Activated CD8-positive, alpha-beta T cell treated with anti-CD3 and anti-CD28 coated beads for 36 hours (primary cell): ENCODE results near the gene TCN2. TPM values are rescaled to one million over a fixed set of nuclear protein-coding genes. Genes with fewer than 3 reads are reported as not detected.

ENCODE experiments used
- ATAC-seq: fragments of 200-7000 bp; cut with Tn5 transposase; one replicate; pipeline ENCODE4 v1.10.0; 2021; ENCODE audit warnings: mild to moderate bottlenecking, moderate library complexity
- CTCF ChIA-PET: fragments of 350-600 bp; sonication (Branson Sonifier 250); formaldehyde crosslinking; loops from one replicate; lab custom pipeline; 2021; ENCODE audit warnings: antibody characterized with exemption; lab: Charles Lee
- POLR2A ChIA-PET: fragments of 350-600 bp; sonication (Branson Sonifier 250); formaldehyde crosslinking; loops from one replicate; lab custom pipeline; 2021; ENCODE audit warnings: antibody characterized with exemption; lab: Charles Lee
- DNase-seq: peaks from one replicate; pipeline ENCODE4 v3.0.0-alpha.2; 2020
- H3K27ac Mint-ChIP-seq: one replicate; pipeline ENCODE4 v1.8.0; 2021; ENCODE audit warnings: mild to moderate bottlenecking, mixed read lengths
- H3K27me3 Mint-ChIP-seq: one replicate; pipeline ENCODE4 v1.8.0; 2021; ENCODE audit warnings: mixed read lengths
- H3K36me3 Mint-ChIP-seq: one replicate; pipeline ENCODE4 v1.8.0; 2021; ENCODE audit warnings: low read depth, mixed read lengths
- H3K4me1 Mint-ChIP-seq: one replicate; pipeline ENCODE4 v1.8.0; 2021; ENCODE audit warnings: low read depth, mixed read lengths
- H3K4me3 Mint-ChIP-seq: one replicate; pipeline ENCODE4 v1.8.0; 2021; ENCODE audit warnings: mild to moderate bottlenecking, moderate library complexity, mixed read lengths
- H3K9me3 Mint-ChIP-seq: one replicate; pipeline ENCODE4 v1.8.0; 2021; ENCODE audit warnings: mixed read lengths
- intact Hi-C: fragments of 100-400 bp; cut with micrococcal nuclease; formaldehyde crosslinking; loops from one replicate; pipeline ENCODE4 v1.10.0; 2022
- total RNA-seq, 2 experiments: library from RNA; stranded (reverse); gene quantifications; one replicate each; pipeline ENCODE4 v1.2.3, GENCODE V29; 2021
- TF ChIP-seq, protein P1 (sequence below): fragments of 200-600 bp; IDR thresholded peaks from one replicate; pipeline ENCODE4 v1.8.0; 2022; ENCODE audit warnings: antibody characterized with exemption, mild to moderate bottlenecking

Gene TCN2
- total RNA-seq, 2 experiments from 2014 or later = 0.16 TPM; not detected in 1

DNA sequence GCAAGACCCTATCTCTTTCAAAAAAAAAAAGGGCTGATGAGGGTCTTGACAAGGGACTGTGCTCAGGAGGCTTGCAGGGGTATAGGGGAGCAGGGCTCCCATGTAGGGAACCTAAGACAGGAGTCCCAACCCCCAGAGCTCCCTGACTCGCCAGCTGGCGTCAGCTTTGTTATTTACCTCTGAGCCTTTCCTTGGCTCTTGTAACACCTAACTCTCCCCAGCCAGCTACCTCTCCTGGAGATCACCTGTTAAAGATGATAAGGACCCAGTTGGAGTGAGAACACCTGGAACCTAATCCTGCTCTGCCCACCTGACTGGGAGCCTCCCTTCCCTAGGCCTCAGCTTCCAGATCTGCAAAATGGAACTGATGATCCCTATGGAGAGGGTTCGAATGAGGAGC, 41.9 kb downstream of the TCN2 start:
- TF ChIP-seq, protein P1, sequence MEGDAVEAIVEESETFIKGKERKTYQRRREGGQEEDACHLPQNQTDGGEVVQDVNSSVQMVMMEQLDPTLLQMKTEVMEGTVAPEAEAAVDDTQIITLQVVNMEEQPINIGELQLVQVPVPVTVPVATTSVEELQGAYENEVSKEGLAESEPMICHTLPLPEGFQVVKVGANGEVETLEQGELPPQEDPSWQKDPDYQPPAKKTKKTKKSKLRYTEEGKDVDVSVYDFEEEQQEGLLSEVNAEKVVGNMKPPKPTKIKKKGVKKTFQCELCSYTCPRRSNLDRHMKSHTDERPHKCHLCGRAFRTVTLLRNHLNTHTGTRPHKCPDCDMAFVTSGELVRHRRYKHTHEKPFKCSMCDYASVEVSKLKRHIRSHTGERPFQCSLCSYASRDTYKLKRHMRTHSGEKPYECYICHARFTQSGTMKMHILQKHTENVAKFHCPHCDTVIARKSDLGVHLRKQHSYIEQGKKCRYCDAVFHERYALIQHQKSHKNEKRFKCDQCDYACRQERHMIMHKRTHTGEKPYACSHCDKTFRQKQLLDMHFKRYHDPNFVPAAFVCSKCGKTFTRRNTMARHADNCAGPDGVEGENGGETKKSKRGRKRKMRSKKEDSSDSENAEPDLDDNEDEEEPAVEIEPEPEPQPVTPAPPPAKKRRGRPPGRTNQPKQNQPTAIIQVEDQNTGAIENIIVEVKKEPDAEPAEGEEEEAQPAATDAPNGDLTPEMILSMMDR = no peak
- ATAC-seq = no peak
- Mint-ChIP-seq H3K36me3 (no peaks in the 10 kb centered on the region), H3K4me1 (peaks cover 35% of the 10 kb centered on the region), H3K27ac (peak overlapping the region; percentile 85), H3K27me3 (no peaks in the 10 kb centered on the region), H3K4me3 (no peak overlapping the region), H3K9me3 (no peaks in the 10 kb centered on the region)
- CTCF ChIA-PET = interaction anchor here (0.6 to 4.0 kb wide), 8 partner anchors 13 to 320 kb away, joined by 3 to 36 read pairs (median 5); partner anchors contain the start of genes DUSP18, MORC2 and SLC35E4
- intact Hi-C loops = no loop called here
- DNase-seq = no peak
- POLR2A ChIA-PET = interaction anchor here (0.5 to 3.3 kb wide), 2 partner anchors 14 to 549 kb away, joined by 3 to 19 read pairs; partner anchors contain the start of gene SLC35E4

DNA sequence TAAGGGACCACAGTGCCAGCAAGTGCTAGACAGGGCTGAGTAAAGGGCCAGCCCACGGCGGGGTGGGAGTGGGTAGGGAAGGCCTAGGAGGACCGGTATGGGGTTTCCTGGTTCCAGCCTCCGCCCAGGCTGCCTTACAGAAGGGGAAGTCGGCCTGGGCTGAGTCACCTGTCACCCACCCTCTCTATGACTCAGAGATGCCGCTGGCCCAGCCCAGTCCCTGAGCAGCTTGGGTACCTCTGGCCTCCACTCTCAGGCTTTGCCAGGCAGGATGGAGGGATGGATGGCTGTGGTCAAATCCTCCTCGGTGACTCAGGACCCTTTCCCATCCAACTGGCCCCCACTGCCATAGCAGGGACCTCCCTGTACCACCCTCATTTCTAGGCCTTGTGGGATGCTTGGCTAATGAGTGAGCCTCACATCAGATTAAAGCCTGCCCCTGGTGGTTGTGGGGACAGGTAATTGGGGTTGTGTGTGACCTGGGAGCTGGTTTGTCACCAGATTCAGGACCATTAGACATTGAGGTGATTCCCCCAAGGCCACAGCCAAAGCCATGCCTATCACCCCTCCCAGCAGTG, 42.5 kb downstream of the TCN2 start:
- H3K36me3 Mint-ChIP-seq = no peaks in the 10 kb centered on the region
- no peaks in the 10 kb centered on the region for H3K9me3 Mint-ChIP-seq
- no peak overlapping the region for H3K4me3 Mint-ChIP-seq
- intact Hi-C loops = no loop called here
- DNase-seq (peak; percentile 94), ATAC-seq (peak; percentile 99)
- TF ChIP-seq, protein P1 = peak; percentile 59
- ChIA-PET POLR2A (interaction anchor here (2.0 to 3.3 kb wide), 2 partner anchors 14 to 93 kb away, joined by 5 to 19 read pairs; partner anchors contain the start of gene SLC35E4), CTCF (interaction anchor here (0.6 to 4.0 kb wide), 12 partner anchors 9 to 319 kb away, joined by 3 to 36 read pairs (median 5); partner anchors contain the start of genes DUSP18, MORC2 and SLC35E4)
- peaks cover 28% of the 10 kb centered on the region for H3K4me1 Mint-ChIP-seq
- peak overlapping the region; percentile 85 for H3K27ac Mint-ChIP-seq
- no peaks in the 10 kb centered on the region for H3K27me3 Mint-ChIP-seq

DNA sequence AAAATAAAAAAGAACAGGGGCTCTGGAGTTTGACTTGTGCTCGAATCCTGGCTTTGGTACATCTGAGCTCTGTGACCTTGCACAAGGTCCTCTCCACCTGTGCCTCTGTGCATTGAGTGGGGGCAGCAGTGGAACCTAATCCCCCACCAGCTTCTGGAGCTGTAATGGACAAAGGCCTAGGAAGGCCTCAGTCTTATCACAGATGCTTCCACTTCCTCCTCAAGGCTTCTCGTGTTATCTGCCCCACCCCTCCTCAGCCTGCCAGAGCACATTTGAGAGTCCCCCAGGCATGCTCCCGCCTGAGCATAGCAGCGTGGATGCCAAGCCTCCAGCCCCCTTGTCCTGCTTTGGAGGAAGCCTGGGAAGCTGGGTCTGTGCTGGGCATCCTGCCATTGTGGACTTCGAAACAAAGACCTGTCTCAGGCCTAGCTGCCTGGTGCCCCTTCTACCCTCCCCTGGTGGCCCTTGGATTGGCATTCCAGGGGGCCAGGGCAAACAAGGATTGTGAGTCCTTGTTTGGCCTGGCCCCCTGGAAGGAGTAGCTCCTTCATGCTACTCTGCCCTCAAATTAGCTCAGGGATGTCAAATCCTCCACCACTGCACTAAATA, 43.6 kb downstream of the TCN2 start:
- Mint-ChIP-seq H3K4me3 (no peak overlapping the region), H3K9me3 (no peaks in the 10 kb centered on the region), H3K27me3 (no peaks in the 10 kb centered on the region), H3K27ac (no peak overlapping the region), H3K4me1 (peaks cover 22% of the 10 kb centered on the region), H3K36me3 (no peaks in the 10 kb centered on the region)
- ChIA-PET POLR2A (interaction anchor here (2.0 to 3.3 kb wide), 2 partner anchors 15 to 92 kb away, joined by 5 to 19 read pairs; partner anchors contain the start of gene SLC35E4), CTCF (interaction anchor here (1.0 to 4.0 kb wide), 8 partner anchors 8 to 104 kb away, joined by 3 to 36 read pairs (median 6); partner anchors contain the start of genes DUSP18 and SLC35E4)
- intact Hi-C loops = no loop called here
- DNase-seq = no peak
- ATAC-seq = no peak
- TF ChIP-seq, protein P1 = no peak

DNA sequence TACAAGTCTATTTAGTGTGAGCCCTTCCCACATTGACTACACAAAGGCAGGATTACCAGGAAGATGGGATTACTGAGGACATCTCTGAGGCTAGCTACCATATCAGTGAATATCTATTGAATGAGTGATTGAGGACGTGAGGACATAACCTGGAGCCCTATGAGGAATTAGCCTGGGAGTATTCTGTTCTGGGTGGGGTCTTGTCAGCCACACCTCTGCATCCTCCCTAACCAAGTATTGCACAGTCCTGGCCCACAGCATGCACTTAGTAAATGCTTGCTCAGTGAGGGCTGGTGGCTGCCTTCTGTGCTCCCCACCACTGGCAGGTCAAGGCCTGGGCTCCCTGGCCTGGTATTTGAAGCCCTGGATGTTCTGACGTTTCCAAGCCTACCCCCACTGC, 45.9 kb downstream of the TCN2 start:
- no peaks in the 10 kb centered on the region for H3K36me3 Mint-ChIP-seq
- no peaks in the 10 kb centered on the region for H3K27me3 Mint-ChIP-seq
- intact Hi-C loops = no loop called here
- TF ChIP-seq, protein P1 = no peak
- DNase-seq (no peak), ATAC-seq (no peak)
- no peak overlapping the region for H3K4me3 Mint-ChIP-seq
- POLR2A ChIA-PET = no interaction called here
- H3K27ac Mint-ChIP-seq = no peak overlapping the region
- peaks cover 22% of the 10 kb centered on the region for H3K4me1 Mint-ChIP-seq
- H3K9me3 Mint-ChIP-seq = no peaks in the 10 kb centered on the region
- CTCF ChIA-PET = no interaction called here

DNA sequence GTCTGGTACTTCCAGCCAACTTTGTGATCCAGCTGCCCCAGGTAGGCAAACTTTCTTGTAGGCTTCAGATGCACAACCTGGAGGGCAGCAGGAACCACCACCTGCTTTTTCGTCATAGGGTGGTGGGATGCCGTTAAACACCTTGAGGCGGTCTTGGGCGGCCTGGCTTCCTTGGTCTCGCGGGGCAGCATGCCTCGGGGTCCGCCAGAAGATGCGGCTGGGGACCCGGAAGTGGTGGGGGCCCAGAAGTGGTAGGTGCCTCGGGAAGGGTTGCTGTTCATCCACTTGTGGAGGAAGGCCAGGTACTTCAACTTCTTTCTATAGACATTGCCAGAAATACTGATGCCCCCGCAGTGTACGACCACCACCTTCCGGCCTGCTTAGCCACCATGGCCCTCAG, 47.4 kb downstream of the TCN2 start:
- H3K27ac Mint-ChIP-seq = no peak overlapping the region
- H3K36me3 Mint-ChIP-seq = peaks cover 2% of the 10 kb centered on the region
- intact Hi-C loops = no loop called here
- H3K27me3 Mint-ChIP-seq = no peaks in the 10 kb centered on the region
- ATAC-seq (no peak), DNase-seq (no peak)
- no peak overlapping the region for H3K4me3 Mint-ChIP-seq
- ChIA-PET CTCF (no interaction called here), POLR2A (interaction anchor here (0.9 kb wide), 1 partner anchor 11 kb away, joined by 5 read pairs; no protein-coding TSS in a partner anchor)
- H3K4me1 Mint-ChIP-seq = peaks cover 13% of the 10 kb centered on the region
- TF ChIP-seq, protein P1 = no peak
- H3K9me3 Mint-ChIP-seq = no peaks in the 10 kb centered on the region
